Body of pancreas (tissue), 4 donors: ENCODE data around the gene WWOX.

Experiments
- POLR2A ChIP-seq, 3 donors: fragments of 450-650 bp; IDR thresholded peaks; one replicate each; pipeline ENCODE4 v1.6.1; 2016; ENCODE audit warnings: antibody characterized with exemption in 3 of 3, mild to moderate bottlenecking in 2 of 3
- TF ChIP-seq, protein P1 (sequence below), 7 experiments: fragments of 450-650 bp in 4 of 7; fragments of 200-600 bp in 3 of 7; sonication (generic) in 3 of 7; IDR thresholded peaks; one replicate each; pipeline ENCODE4 v1.5.1; 2016 to 2019; ENCODE audit warnings: antibody characterized with exemption in 7 of 7

DNA sequence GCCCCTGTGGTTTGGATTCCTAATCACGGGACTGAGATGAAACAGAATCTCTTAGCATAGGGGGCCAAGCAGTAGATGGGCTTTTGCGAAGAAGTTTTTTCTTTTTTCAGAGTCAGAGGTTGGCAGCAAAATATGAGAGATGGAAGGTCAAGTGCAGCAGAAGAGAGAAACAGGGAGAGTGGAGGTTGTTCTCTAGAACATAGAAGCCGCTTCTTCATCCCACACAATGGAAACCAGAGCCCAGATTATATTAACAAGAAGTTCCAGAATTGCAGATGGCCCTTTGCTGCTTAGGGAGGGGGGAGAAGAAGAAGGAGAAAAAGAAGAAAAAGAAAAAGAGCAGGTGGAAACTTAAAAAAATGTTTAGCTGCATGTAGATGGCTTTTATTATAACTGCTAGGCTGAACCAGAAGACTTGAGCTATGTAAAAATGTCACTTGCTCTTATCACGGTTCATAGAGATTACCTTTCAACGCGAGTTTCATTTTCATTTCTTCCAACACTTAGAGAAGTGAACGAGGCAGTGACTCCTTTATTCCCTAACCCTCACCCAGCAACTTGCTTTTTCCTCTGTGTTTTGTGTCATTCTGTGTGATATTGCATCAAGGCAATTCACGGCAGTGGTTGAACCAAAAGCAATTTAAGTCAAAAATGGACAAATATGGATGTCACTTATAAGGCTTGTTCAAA is 737.5 kb downstream of the WWOX start:
- TF ChIP-seq, protein P1, sequence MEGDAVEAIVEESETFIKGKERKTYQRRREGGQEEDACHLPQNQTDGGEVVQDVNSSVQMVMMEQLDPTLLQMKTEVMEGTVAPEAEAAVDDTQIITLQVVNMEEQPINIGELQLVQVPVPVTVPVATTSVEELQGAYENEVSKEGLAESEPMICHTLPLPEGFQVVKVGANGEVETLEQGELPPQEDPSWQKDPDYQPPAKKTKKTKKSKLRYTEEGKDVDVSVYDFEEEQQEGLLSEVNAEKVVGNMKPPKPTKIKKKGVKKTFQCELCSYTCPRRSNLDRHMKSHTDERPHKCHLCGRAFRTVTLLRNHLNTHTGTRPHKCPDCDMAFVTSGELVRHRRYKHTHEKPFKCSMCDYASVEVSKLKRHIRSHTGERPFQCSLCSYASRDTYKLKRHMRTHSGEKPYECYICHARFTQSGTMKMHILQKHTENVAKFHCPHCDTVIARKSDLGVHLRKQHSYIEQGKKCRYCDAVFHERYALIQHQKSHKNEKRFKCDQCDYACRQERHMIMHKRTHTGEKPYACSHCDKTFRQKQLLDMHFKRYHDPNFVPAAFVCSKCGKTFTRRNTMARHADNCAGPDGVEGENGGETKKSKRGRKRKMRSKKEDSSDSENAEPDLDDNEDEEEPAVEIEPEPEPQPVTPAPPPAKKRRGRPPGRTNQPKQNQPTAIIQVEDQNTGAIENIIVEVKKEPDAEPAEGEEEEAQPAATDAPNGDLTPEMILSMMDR (IDR thresholded peaks at IDR 0.05), result no peak
- TF ChIP-seq POLR2A (IDR thresholded peaks at IDR 0.05), result no peak
